Right lobe of liver (tissue), 6 donors: ENCODE data around the gene SAMD7. TPM values are rescaled to one million over a fixed set of nuclear protein-coding genes. Genes with fewer than 3 reads are reported as not detected.
A peak's percentile ranks its signal among the peaks of the same experiment; 100 is the strongest.

Experiments used
- ATAC-seq, 4 donors: fragments of 200-7000 bp; cut with Tn5 transposase; one replicate each; pipeline ENCODE4 v1.9.1; 2020; ENCODE audit warnings: mild to moderate bottlenecking in 4 of 4, moderate library complexity in 4 of 4
- DNase-seq, 3 donors: peaks; one replicate each; pipeline ENCODE4 v3.0.0-alpha.2; 2020
- H3K27ac ChIP-seq, 3 donors: fragments of 200-600 bp; one replicate each; pipeline ENCODE4 v1.8.0; 2022
- H3K27me3 ChIP-seq, 2 donors: fragments of 200-600 bp; one replicate each; pipeline ENCODE4 v1.8.0; 2022
- H3K36me3 ChIP-seq, 4 donors: fragments of 200-600 bp; sonication (generic) in 1 of 4; one replicate each; pipeline versions ENCODE4 v1.5.1 to v1.8.0; 2017 to 2022; ENCODE audit warnings: control low read depth in 1 of 4
- H3K4me1 ChIP-seq, 4 donors: fragments of 200-600 bp; sonication (generic) in 1 of 4; one replicate each; pipeline versions ENCODE4 v1.5.1 to v1.8.0; 2017 to 2022; ENCODE audit warnings: control low read depth in 1 of 4
- H3K4me3 ChIP-seq, 3 donors: fragments of 200-600 bp; one replicate each; pipeline ENCODE4 v1.8.0; 2022
- H3K9me3 ChIP-seq, 4 donors: fragments of 200-600 bp; sonication (generic) in 1 of 4; one replicate each; pipeline versions ENCODE4 v1.5.1 to v1.8.0; 2017 to 2022; ENCODE audit warnings: control low read depth in 1 of 4
- POLR2A ChIP-seq: fragments of 450-650 bp; IDR thresholded peaks from one replicate; pipeline ENCODE4 v1.6.1; 2017; ENCODE audit warnings: antibody characterized with exemption, mild to moderate bottlenecking
- WGBS: methylation state at CpG from one replicate; pipeline ENCODE4 v1.1.6; 2018; ENCODE audit warnings: low coverage, low lambda C conversion rate; ENCODE audit not compliant: insufficient coverage; ENCODE audit errors: missing lambda C conversion rate; 5-methylcytosine and 5-hydroxymethylcytosine counted together
- intact Hi-C, 2 donors: fragments of 100-400 bp; cut with DNase I; formaldehyde crosslinking; loops; one replicate each; pipeline versions ENCODE4 v1.11.2 to v1.14.1; 2022
- total RNA-seq, 6 experiments: library from RNA; depleted of rRNA in 2 of 6; stranded (reverse); fragments of >200 nt in 2 of 6; fragmentation: NEBNext Ultra II Directional in 3 of 6; extraction: Animal tissue kit (Norgen Biotek cat#: 25700) in 3 of 6; gene quantifications; one replicate each; pipeline versions ENCODE4 v1.1.0 to v1.2.4, GENCODE V29; 2016 to 2023
- TF ChIP-seq, protein P1 (sequence below), 4 donors: fragments of 200-600 bp in 3 of 4; fragments of 450-650 bp in 1 of 4; IDR thresholded peaks; one replicate each; pipeline versions ENCODE4 v1.5.1 to v1.8.0; 2016 to 2022; ENCODE audit warnings: antibody characterized with exemption in 4 of 4, mild to moderate bottlenecking in 2 of 4
- donor health status: DM: no; HTN: yes; CAD: no.
- donor health status: DM: no; HTN: no; CAD: no.
- donor health status: DM: no; HTN: no; CAD: no.
- donor health status: DM: no; HTN: yes; CAD: no.
- donor health status: DM: no; HTN: yes; CAD: no.

SAMD7 gene
- total RNA-seq, 6 experiments from 2014 or later, result not detected

DNA sequence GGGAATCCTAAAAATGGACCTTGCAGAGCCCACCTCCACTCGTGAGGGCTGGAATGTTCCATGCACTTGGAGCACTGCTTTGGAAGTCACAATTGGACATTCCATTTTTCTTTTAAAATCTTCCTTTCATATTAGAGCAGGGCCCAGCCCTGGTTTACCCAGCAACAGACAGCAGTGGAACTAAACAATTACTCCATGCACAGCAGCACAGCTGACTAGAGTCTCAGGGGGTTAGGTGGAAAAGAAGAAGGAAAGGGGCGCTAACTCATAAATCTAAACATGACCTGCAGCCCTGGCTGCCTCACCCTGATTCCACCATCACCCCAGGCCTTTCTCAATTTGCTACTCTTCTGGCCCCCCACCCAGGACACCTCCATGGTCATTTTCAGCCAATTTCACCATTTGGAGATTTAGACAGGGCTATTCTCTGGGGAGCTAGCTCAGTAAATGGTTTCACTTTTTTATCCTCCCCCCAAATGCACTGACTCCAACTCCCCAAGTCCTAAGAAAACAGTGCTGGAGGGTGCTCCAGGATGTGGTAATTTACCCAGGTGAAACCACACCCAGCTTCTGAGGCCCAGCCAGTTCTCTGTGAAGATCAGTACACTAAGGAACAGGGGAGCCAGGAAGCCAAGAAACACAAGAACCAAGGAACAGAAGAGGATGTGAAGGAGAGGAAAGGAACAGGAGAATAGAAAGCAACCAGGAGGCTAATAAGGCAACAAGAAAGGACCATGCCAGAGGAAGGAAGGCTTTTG is 40.1 kb upstream of the SAMD7 start:
- DNase-seq (no peak), ATAC-seq (no peak)
- Histone ChIP-seq H3K9me3 (no peaks in the 10 kb centered on the region), H3K27me3 (no peaks in the 10 kb centered on the region), H3K4me3 (no peak overlapping the region), H3K27ac (no peak overlapping the region), H3K4me1 (peaks cover 0 to 6% (median 3%) of the 10 kb centered on the region in 4 donors), H3K36me3 (no peaks in the 10 kb centered on the region)
- TF ChIP-seq, protein P1, sequence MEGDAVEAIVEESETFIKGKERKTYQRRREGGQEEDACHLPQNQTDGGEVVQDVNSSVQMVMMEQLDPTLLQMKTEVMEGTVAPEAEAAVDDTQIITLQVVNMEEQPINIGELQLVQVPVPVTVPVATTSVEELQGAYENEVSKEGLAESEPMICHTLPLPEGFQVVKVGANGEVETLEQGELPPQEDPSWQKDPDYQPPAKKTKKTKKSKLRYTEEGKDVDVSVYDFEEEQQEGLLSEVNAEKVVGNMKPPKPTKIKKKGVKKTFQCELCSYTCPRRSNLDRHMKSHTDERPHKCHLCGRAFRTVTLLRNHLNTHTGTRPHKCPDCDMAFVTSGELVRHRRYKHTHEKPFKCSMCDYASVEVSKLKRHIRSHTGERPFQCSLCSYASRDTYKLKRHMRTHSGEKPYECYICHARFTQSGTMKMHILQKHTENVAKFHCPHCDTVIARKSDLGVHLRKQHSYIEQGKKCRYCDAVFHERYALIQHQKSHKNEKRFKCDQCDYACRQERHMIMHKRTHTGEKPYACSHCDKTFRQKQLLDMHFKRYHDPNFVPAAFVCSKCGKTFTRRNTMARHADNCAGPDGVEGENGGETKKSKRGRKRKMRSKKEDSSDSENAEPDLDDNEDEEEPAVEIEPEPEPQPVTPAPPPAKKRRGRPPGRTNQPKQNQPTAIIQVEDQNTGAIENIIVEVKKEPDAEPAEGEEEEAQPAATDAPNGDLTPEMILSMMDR (IDR thresholded peaks at IDR 0.05), result no peak
- no peak for TF ChIP-seq POLR2A
- WGBS, result 94% methylated on average over 2 of the region's 2 CpGs
- intact Hi-C loops, result no loop called here

DNA sequence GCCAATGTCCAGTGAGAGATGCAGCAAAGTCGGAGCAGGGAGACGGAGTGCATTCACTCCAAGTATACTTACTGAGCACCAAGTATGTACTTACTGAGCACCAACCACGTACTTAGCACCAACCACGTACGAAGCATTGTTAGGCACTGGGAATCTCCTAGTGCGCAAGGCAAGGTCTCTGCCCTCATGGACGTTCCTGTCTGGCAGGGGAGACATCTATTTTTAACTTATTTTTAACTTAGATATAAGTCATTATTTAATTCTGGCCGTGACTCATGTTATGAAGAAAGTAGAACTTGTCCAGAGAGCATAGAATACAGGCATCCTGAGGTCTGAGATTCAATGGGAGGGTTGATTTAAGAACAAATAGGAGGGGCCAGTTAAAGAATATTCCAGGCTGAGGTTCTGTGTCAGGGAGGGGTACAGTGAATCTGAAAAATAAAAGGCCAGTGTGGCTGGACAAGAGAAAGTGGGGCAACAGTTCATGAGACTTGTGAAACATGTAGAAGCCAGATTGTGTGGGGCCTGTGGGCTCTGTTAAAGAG is 32.3 kb upstream of the SAMD7 start:
- no peak overlapping the region for H3K4me3 ChIP-seq
- H3K36me3 ChIP-seq, result no peaks in the 10 kb centered on the region
- WGBS, result 54% methylated on average over 4 of the region's 8 CpGs
- peaks cover 0 to 7% (median 0%) of the 10 kb centered on the region in 4 donors for H3K4me1 ChIP-seq
- ATAC-seq (no peak), DNase-seq (no peak)
- H3K27me3 ChIP-seq, result no peaks in the 10 kb centered on the region
- intact Hi-C loops, result no loop called here
- TF ChIP-seq, protein P1 (IDR thresholded peaks at IDR 0.05), result no peak
- TF ChIP-seq POLR2A, result no peak
- H3K9me3 ChIP-seq, result no peaks in the 10 kb centered on the region
- H3K27ac ChIP-seq, result no peak overlapping the region

DNA sequence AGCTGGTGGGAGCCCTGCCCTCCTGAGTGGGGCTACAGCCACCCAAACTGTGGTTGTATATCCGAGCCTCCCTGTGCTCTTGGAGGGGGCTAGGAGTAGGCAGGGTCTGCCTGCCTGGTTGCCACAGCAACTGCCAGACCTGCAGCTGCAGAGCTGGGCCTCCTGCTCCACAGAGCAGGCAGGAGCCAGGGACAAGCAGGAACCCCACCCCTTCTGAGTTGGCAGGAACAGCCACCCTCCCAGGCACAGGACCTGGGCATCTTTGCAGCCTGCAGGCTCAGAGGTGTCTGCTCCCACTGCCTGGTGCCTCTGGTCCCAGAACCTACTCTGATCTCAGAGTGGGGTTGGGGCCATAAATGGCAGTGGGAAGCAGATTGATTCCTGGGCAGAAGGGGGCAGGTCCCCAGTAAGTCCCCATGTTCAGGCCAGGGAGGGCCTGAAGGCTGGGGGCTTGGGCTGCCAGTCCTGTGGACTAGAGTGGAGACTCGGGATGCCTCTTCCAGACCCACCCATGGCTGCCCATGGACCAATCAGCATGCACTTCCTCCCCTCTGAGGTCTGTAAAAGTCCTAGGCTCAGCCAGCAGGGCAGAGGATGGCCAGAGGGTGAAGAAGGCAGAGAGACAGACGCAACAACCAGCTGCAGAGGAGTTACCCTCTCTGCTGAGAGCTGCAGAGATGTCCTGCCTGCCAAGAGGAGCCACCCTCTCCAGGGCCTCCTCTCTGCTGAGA is 31.4 kb upstream of the SAMD7 start:
- TF ChIP-seq, protein P1 (IDR thresholded peaks at IDR 0.05), result no peak
- peak in 2 of 4 donors; percentile 7 to 20 for ATAC-seq
- WGBS, result no CpG with 5 or more reads among the region's 3 CpGs
- no peak overlapping the region for H3K4me3 ChIP-seq
- no peak overlapping the region for H3K27ac ChIP-seq
- intact Hi-C loops, result no loop called here
- DNase-seq, result no peak
- no peaks in the 10 kb centered on the region for H3K36me3 ChIP-seq
- no peaks in the 10 kb centered on the region for H3K9me3 ChIP-seq
- H3K27me3 ChIP-seq, result no peaks in the 10 kb centered on the region
- peaks cover 0 to 7% (median 0%) of the 10 kb centered on the region in 4 donors for H3K4me1 ChIP-seq

DNA sequence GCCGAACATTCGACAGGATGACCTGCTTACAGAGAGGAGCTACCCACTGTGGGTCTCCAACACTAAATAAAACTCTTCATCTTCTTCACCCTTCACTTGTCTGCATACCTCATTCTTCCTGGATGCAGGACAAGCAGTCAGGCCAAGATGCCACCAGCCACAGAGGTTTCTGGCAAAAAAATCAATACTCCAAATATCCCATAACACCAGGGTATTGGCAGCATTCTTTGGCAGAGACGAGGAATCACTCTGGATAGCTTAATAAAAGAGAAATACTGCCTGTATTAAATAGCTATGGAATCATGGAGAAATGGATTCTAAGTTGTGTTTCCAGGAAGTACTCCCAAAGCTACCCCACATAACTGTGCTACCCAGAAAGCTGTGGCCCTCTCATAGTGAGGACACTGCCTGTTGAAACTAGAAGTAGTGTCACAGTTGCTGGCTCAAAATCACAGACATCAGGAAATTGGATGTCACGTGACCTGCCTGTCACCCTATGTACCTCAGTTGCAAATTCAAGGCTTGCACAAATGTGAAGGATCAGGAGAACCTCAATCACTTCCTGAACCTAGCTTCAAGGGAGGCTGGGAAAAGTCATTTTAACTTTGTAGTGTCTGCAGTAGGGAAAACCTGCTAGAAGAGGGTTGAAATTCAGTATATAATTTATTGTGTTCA is 30.7 kb upstream of the SAMD7 start:
- Histone ChIP-seq H3K27ac (no peak overlapping the region), H3K4me3 (no peak overlapping the region), H3K9me3 (no peaks in the 10 kb centered on the region), H3K27me3 (no peaks in the 10 kb centered on the region), H3K4me1 (peaks cover 0 to 7% (median 0%) of the 10 kb centered on the region in 4 donors), H3K36me3 (no peaks in the 10 kb centered on the region)
- 72% methylated on average over 3 of the region's 4 CpGs for WGBS
- ATAC-seq (peak in 3 of 4 donors; percentile 33 to 56 (median 40)), DNase-seq (no peak)
- TF ChIP-seq, protein P1 (IDR thresholded peaks at IDR 0.05), result no peak
- no peak for TF ChIP-seq POLR2A
- intact Hi-C loops, result no loop called here
